Testis (tissue), 2 donors: ENCODE data around the gene DEFB132.

Experiments
- POLR2A ChIP-seq: fragments of 450-650 bp; IDR thresholded peaks from one replicate; pipeline ENCODE4 v1.6.1; 2017; ENCODE audit warnings: antibody characterized with exemption, mild to moderate bottlenecking, moderate library complexity
- TF ChIP-seq, protein P1 (sequence below), 3 experiments: fragments of 450-650 bp in 2 of 3; fragments of 200-600 bp in 1 of 3; sonication (generic) in 1 of 3; IDR thresholded peaks; one replicate each; pipeline ENCODE4 v1.5.1; 2016 to 2019; ENCODE audit warnings: antibody characterized with exemption in 3 of 3, mild to moderate bottlenecking in 2 of 3, moderate library complexity in 1 of 3

GRCh38 chr20:258269-258858 is 840 bp downstream of the DEFB132 start:
- TF ChIP-seq POLR2A: no peak
- TF ChIP-seq, protein P1, sequence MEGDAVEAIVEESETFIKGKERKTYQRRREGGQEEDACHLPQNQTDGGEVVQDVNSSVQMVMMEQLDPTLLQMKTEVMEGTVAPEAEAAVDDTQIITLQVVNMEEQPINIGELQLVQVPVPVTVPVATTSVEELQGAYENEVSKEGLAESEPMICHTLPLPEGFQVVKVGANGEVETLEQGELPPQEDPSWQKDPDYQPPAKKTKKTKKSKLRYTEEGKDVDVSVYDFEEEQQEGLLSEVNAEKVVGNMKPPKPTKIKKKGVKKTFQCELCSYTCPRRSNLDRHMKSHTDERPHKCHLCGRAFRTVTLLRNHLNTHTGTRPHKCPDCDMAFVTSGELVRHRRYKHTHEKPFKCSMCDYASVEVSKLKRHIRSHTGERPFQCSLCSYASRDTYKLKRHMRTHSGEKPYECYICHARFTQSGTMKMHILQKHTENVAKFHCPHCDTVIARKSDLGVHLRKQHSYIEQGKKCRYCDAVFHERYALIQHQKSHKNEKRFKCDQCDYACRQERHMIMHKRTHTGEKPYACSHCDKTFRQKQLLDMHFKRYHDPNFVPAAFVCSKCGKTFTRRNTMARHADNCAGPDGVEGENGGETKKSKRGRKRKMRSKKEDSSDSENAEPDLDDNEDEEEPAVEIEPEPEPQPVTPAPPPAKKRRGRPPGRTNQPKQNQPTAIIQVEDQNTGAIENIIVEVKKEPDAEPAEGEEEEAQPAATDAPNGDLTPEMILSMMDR (IDR thresholded peaks at IDR 0.05): no peak
